Vagina (tissue), 2 donors: ENCODE data around the gene SPOCK3.

Source experiments
- POLR2A ChIP-seq, 2 donors: fragments of 450-650 bp; IDR thresholded peaks; one replicate each; pipeline ENCODE4 v1.6.1; 2017; ENCODE audit warnings: antibody characterized with exemption in 2 of 2, mild to moderate bottlenecking in 2 of 2, moderate library complexity in 2 of 2
- POLR2AphosphoS5 ChIP-seq, 2 donors: sonication (generic); formaldehyde crosslinking; IDR thresholded peaks; one replicate each; pipeline ENCODE4 v1.9.0; 2017; ENCODE audit warnings: antibody characterized with exemption in 2 of 2, mild to moderate bottlenecking in 2 of 2, low read depth in 1 of 2; ENCODE audit not compliant: insufficient read depth in 1 of 2
- TF ChIP-seq, protein P1 (sequence below), 3 experiments: fragments of 450-650 bp in 2 of 3; fragments of 200-600 bp in 1 of 3; sonication (generic) in 1 of 3; IDR thresholded peaks; one replicate each; pipeline ENCODE4 v1.5.1; 2017 to 2019; ENCODE audit warnings: antibody characterized with exemption in 3 of 3, mild to moderate bottlenecking in 2 of 3, moderate library complexity in 2 of 3

DNA sequence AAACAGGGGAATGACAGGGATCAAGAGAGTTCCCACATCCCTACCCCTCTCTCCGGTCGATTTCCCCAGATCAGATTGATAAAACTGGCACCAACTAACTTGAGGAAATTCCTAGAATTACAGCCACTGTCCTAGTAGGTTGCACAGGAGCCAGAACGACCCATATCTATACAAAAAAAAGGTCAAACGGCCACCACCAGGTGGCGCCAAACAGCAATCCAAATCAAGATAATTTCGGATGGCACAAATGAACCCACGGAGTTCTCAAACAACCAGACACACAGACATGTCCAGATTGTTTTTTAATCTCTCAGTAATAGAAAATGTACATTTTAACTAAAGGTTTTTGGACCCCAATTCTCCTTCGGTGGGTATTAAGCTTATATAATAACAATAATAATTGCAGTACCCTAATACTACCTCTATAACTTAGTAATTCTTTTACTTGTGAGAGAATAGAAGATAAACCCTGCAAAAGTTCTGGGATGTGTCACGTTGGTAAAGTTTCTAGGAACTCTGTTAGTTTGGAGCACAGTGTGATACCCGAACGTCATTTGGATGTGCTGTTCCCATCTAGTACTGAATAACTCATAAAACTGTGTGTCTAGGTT, 212.6 kb downstream of the SPOCK3 start:
- TF ChIP-seq, protein P1, sequence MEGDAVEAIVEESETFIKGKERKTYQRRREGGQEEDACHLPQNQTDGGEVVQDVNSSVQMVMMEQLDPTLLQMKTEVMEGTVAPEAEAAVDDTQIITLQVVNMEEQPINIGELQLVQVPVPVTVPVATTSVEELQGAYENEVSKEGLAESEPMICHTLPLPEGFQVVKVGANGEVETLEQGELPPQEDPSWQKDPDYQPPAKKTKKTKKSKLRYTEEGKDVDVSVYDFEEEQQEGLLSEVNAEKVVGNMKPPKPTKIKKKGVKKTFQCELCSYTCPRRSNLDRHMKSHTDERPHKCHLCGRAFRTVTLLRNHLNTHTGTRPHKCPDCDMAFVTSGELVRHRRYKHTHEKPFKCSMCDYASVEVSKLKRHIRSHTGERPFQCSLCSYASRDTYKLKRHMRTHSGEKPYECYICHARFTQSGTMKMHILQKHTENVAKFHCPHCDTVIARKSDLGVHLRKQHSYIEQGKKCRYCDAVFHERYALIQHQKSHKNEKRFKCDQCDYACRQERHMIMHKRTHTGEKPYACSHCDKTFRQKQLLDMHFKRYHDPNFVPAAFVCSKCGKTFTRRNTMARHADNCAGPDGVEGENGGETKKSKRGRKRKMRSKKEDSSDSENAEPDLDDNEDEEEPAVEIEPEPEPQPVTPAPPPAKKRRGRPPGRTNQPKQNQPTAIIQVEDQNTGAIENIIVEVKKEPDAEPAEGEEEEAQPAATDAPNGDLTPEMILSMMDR (IDR thresholded peaks at IDR 0.05), result peak; percentile 37 to 41 (median 38)
- no peak for TF ChIP-seq POLR2A (IDR thresholded peaks at IDR 0.05)
- no peak for TF ChIP-seq POLR2AphosphoS5 (IDR thresholded peaks at IDR 0.05; ENCODE audit: insufficient read depth in 1 of 2, low read depth in 1 of 2)
